HG03103 (cell line): ENCODE data around the gene KMT2C.
"Not testable (repeated sequence)": the region's sequence is repeated elsewhere in the genome, so short reads cannot be mapped to it uniquely, and the experiment has no call there.

Source experiments
- ATAC-seq: cut with Tn5 transposase; IDR thresholded peaks from one replicate; pipeline ENCODE4 v1.9.1; 2021; ENCODE audit warnings: low read depth; ENCODE audit not compliant: unreplicated experiment

Gene KMT2C

DNA sequence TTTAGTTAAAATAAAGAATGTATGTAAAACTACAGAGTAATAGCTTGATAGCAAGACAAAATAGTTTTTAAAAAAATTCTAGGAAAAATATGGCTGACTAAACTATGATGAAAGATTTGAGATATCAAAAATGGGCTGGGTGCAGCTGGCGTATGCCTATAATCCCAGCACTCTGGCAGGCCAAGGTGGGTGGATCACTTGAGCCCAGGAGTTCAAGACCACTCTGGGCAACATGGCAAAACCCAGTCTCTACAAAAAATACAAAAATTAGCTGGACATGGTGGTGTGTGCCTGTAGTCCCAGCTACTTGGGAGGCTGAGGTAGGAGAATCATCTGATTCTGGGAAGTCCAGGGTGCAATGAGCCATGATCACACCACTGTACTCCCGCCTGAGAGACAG is 29.8 kb downstream of the KMT2C start:
- ATAC-seq = not testable (repeated sequence)

DNA sequence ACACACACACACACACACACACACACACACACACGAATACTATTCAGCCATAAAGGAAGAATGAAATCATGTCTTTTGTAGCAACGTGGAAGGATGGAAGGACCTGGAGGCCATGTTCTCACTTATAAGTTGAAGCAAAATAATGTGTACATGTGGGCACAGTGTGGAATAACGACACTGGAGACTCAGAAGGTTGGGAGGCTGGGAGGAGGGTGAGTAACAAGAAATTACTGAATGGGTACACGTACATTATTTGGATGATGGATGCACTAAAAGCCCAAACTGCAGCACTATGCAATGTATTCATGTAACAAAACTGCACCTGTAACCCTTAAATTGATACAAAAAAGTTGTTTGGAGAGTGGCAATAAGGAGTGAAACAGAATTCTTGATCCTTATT is 32.1 kb downstream of the KMT2C start:
- ATAC-seq = no peak

DNA sequence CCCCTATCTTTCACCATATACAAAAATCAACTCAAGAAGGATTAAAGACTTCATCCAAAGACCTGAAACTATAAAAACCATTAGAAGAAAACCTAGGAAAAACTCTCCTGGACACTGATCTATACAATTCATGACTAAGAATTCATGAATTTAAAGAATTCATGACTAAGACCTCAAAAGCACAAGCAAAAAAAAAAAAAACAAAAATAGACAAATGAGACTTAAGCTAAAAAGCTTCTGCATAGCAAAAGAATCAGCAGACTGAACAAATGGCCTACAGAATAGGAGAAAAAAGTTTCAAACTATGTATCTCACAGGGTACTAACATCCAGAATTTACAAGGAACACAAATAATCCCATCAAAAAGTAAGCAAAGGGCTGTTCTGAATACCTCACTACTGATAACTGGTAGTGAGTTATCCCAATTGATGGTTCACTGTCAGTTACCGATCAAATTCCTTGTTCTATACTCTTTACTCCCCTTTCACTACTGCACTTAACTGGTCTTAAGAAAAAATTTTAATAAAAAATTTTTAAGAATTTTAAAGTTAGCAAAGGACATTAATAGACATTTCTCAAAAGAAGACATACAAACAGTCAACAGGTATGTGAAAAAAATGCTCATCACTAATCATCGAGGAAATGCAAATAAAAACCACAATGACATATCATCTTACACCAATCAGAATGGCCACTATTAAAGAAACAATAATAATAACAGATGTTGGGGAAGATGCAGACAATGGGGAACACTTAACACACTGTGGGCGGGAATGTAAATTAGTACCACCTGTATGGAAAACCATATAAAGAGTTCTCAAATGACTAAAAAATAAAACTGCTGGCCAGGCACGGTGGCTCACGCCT is 33.2 kb downstream of the KMT2C start:
- no peak for ATAC-seq

- ATAC-seq = no peak
Measured at GRCh38 chr7:152399344-152399743, 36.5 kb downstream of the KMT2C start.

DNA sequence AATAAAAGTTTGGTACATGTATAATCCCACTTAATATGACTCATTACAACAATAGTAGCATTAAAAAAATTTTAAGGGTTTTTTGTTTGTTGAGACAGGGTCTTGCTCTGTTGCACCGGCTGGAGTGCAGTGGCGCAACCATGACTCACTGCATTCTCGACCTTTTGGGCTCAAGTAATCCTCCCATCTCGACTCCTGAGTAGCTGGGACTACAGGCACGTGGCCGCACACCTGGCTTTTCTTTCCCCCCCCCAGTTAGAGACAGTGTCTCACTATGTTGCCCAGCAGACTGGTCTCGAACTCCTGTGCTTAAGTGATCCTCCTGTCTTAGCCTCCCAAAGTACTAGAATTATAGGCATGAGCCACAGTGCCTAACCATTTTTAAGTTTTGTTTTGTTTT is 40.7 kb downstream of the KMT2C start:
- no peak for ATAC-seq

DNA sequence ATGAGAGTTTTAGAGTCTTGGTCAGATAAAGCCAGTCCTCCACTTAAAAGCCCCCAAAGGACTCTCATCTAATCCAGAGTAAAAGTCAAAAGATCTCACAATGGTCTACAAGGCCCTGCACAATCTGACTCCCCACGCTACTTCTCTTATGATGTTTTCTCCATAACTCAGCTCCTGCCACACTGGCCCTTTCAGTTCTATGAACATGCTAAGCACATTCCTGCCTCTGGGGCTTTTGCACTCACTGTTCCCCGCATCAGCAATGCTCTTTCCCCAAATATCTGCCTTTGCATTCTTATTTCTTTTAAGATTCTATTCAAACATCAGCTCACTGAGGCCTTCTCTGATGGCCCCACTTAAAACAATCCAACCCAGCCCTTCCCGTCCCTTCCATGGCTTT is 41.6 kb downstream of the KMT2C start:
- not testable (repeated sequence) for ATAC-seq

GRCh38 chr7:152392254-152392653 is 43.5 kb downstream of the KMT2C start:
- ATAC-seq = no peak

DNA sequence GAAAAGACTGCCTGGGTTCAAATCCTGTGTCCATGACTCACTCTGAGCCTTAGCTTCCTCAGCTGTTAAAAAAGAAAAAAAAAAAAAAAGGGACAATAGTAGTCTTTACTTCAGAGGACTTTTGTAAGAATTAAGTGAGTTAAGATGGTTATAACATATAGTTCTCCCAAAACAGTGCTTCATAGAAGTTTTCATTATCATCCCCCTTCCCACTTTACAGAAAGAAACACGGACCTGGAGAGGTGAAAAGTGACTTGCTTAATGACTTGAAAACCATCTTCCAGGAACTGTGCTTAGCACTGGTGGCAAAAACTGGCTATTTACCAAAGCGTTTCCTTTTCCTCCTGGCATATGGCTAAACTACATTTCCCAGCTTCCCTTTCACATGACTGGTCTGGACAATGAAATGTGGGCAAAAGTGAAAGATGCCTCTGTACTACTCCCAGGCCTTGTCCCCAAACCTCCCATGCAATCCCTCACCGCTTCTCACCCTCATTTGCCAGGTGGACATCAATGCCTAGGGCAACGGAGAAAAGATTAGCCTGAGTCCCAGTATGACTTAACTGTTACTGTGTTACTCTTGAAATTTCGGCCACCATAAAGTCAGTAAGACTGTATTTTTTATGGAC is 49.6 kb downstream of the KMT2C start:
- ATAC-seq = not testable (repeated sequence)

GRCh38 chr7:152384235-152385200 is 51.3 kb downstream of the KMT2C start:
- ATAC-seq = not testable (repeated sequence)

DNA sequence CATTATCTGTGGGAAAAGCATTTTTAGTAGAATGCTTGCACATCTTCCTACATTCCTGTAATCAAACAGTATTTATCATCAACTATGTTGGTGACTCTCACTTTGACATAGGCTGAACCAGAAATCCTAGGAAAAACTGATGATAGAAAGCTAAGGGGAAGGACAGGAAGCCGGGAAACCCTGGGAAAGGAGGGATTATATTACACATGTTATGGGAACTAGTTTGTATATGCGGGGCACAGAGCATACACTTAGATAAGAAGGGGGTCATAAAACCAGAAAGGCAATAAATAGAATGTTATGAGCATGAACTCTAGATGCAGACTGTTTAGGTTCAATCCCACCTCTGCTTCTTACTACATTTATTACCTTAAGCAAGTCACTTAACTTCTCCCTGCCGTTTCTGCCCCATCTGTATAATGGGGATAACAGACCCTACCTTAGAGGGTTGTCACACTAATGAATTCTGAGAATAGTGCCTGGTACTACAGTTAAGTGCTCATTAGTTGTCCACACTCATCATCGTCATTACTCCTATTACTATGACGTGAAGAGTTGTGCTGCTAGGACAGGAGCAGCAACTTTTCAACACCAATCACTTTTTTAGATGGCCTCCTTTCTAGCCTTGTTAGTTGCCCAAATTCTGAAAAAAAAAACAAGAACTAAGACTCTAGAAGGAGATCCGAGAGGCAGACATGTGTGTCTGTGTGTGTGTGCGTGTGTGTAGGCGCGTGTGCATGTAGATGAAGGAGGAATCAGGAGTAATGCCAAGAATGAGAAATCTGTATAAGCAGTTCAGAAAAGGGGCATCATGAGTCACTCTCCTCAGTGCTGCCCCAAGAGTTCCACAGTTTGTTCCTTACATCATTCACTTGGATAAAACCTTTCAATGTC is 52.2 kb downstream of the KMT2C start:
- ATAC-seq = no peak

- ATAC-seq = no peak
Measured at GRCh38 chr7:152382244-152382643, 53.6 kb downstream of the KMT2C start.

- ATAC-seq = not testable (repeated sequence)
Measured at GRCh38 chr7:152380931-152381578, 54.7 kb downstream of the KMT2C start.

DNA sequence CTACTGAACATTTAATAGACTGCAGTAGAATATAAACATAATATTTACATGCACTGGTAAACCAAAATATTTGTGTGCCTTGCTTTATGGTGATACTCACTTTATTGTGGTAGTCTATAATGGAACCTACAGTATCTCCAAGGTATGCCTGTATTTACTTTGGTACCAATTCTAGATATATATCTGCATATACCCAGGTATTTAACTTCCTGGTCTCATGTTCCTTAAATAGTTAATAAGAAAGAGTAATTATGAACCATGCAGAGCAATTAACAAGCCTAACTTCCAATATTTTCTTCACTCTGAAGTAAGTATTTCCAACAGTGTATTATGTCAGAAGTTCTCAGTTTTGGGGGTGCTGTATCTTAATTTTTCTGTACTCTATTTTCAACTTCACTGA is 57.3 kb downstream of the KMT2C start:
- ATAC-seq = not testable (repeated sequence)

GRCh38 chr7:152376716-152377484 is 58.9 kb downstream of the KMT2C start:
- ATAC-seq = not testable (repeated sequence)

- ATAC-seq = no peak
Measured at GRCh38 chr7:152370297-152370696, 65.5 kb downstream of the KMT2C start.

GRCh38 chr7:152369518-152369917 is 66.3 kb downstream of the KMT2C start:
- ATAC-seq = no peak

GRCh38 chr7:152367170-152367569 is 68.6 kb downstream of the KMT2C start:
- ATAC-seq = no peak

GRCh38 chr7:152366662-152367061 is 69.1 kb downstream of the KMT2C start:
- no peak for ATAC-seq
